Activated naive CD4-positive, alpha-beta T cell treated with anti-CD3 and anti-CD28 coated beads, Interleukin-2, amount 10 ng/mL, durations not matched to agents 7 days and 5 days (primary cell): ENCODE measurements around the gene PRPSAP1.

Experiments
- CTCF ChIA-PET: fragments of 350-600 bp; sonication (Branson Sonifier 250); formaldehyde crosslinking; loops from one replicate; lab custom pipeline; 2021; ENCODE audit warnings: antibody characterized with exemption; lab: Charles Lee
- DNase-seq: peaks from one replicate; pipeline ENCODE4 v3.0.0-alpha.2; 2020
- H3K27ac Mint-ChIP-seq: one replicate; pipeline ENCODE4 v1.8.0; 2021; ENCODE audit warnings: mild to moderate bottlenecking, moderate library complexity, mixed read lengths
- H3K27me3 Mint-ChIP-seq: one replicate; pipeline ENCODE4 v1.8.0; 2021; ENCODE audit warnings: mild to moderate bottlenecking, mixed read lengths
- H3K36me3 Mint-ChIP-seq: one replicate; pipeline ENCODE4 v1.8.0; 2021; ENCODE audit warnings: mixed read lengths
- H3K4me1 Mint-ChIP-seq: one replicate; pipeline ENCODE4 v1.8.0; 2021; ENCODE audit warnings: mixed read lengths
- H3K4me3 Mint-ChIP-seq: one replicate; pipeline ENCODE4 v1.8.0; 2021; ENCODE audit warnings: mild to moderate bottlenecking, moderate library complexity, mixed read lengths
- H3K9me3 Mint-ChIP-seq: one replicate; pipeline ENCODE4 v1.8.0; 2021; ENCODE audit warnings: mixed read lengths

PRPSAP1 gene

DNA sequence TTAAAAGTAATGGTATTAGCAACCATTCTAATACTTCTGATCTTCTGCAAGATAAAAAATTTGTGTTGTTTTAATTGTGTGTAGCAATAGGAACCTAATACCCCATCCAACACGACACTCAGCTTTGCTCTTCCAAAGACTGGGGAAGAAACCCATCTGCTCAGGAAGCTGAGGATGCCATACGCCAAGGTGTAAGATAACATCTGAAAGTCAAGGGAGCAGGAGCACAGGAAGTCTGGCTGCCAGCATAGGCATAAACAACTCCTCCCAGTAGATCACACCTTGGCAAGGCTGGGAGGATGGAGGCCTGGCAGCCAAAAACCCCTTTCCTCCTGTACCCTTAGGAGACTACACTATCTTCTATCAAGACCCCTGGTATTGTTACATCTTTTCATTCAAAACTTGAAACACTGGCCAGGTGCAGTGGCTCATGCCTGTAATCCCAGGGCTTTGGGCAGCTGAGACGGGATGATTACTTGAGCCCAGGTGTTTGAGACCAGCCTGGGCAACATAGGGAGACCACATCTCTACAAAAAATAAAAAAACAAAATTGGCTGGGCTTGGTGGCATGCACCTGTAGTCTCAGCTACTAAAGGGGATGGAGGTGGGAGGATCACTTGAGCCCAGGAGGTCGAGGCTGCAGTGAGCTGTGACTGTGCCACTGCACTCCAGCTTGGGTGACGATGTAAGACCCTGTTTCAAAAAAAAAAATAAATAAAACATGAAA is 25.0 kb upstream of the PRPSAP1 start:
- Mint-ChIP-seq H3K4me3 (no peak overlapping the region), H3K9me3 (no peaks in the 10 kb centered on the region), H3K27me3 (peaks cover 63% of the 10 kb centered on the region), H3K36me3 (no peaks in the 10 kb centered on the region), H3K27ac (no peak overlapping the region), H3K4me1 (peaks cover 13% of the 10 kb centered on the region)
- no peak for DNase-seq
- CTCF ChIA-PET, result no interaction called here

DNA sequence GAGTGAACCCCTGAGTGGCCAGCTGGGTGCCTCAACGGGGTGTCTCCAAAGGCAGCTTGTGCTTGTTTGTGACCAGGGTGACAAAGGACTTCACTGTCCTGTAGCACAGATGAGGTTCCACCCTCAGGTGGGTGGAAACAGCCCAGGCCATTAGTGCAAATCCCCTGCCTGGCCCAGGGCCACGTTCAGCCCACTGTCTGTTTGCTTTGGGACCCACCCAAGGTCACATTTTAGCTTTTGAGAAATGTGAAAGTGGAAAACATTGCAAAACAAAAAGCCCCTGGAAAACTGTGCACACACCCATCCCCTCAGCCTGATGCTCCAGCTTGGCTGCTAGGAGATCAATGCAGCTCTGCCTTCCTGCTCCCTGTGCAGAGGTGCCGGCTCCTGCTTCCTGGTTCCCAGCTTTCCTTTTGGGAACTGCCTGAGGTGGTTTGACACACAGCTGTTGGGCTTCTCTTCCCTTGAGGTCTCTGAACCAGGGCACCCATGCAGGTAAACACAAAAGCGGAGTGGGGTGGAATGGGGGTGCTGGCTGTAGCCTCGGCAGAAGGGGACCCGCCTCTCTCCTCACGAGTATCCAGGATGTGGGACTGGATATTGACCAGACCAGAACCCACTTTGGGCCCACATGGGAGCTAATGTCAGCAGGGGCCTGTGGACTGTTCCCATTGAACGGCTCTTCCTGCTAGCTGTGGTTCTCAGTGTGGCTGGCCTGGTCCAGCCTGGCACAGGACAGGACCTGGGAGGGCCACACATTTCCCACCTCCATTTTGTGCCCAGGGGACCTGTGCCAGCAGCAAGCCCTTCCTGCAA is 22.8 kb upstream of the PRPSAP1 start:
- Mint-ChIP-seq H3K4me3 (no peak overlapping the region), H3K4me1 (peaks cover 6% of the 10 kb centered on the region), H3K27ac (no peak overlapping the region), H3K36me3 (no peaks in the 10 kb centered on the region), H3K27me3 (peaks cover 46% of the 10 kb centered on the region), H3K9me3 (no peaks in the 10 kb centered on the region)
- CTCF ChIA-PET, result interaction anchor here (1.0 to 2.5 kb wide), 2 partner anchors 8 to 21 kb away, joined by 4 to 7 read pairs; partner anchors contain the start of gene SPHK1
- no peak for DNase-seq

DNA sequence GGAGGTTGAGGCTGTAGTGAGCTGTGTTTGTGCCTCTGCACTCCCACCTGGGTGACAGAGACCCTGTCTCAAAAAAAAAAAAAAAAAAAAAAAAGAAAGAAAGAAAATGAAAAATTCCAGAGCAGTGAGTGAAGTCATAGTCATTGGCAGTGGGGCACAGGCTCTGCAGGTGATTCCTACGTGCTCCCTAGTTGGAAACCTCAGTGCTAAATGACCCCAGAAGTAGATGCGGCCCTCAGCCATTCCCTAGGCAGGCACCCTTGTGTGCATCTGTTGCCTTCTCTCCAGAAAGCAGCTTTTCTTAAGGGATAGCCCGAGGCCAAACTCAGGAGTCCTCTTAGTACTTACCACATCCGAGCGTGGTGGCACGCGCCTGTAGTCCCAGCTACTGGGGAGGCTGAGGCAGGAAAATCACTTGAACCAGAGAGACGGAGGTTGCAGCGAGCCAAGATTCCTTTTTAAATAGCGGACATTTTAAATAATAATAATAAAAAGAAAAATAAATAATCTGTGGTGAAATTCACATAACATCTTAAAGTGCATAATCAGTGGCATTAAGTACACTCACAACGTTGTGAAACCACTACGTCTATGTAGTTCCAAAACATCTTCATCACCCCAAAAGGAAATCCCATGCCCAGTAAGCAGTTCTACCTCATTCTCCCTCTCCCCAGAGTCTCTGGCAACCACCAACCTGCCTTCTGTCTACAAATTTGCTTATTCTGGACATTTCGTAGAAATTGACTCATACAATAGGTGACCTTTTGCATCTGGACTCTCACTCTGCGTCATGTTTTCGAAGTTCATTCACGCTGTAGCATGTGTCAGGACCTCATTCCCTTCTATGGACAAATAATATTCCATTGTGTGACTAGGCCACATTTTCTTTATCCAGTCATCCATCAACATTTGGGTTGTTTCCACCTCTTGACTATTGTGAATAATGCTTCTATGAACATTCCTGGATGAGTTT is 18.2 kb upstream of the PRPSAP1 start:
- Mint-ChIP-seq H3K27ac (no peak overlapping the region), H3K27me3 (peaks cover 36% of the 10 kb centered on the region), H3K9me3 (no peaks in the 10 kb centered on the region), H3K4me3 (no peak overlapping the region), H3K4me1 (no peaks in the 10 kb centered on the region), H3K36me3 (no peaks in the 10 kb centered on the region)
- CTCF ChIA-PET, result interaction anchor here (0.6 to 3.5 kb wide), 3 partner anchors 19 to 92 kb away, joined by 3 to 20 read pairs (median 5); no protein-coding TSS in a partner anchor
- no peak for DNase-seq

DNA sequence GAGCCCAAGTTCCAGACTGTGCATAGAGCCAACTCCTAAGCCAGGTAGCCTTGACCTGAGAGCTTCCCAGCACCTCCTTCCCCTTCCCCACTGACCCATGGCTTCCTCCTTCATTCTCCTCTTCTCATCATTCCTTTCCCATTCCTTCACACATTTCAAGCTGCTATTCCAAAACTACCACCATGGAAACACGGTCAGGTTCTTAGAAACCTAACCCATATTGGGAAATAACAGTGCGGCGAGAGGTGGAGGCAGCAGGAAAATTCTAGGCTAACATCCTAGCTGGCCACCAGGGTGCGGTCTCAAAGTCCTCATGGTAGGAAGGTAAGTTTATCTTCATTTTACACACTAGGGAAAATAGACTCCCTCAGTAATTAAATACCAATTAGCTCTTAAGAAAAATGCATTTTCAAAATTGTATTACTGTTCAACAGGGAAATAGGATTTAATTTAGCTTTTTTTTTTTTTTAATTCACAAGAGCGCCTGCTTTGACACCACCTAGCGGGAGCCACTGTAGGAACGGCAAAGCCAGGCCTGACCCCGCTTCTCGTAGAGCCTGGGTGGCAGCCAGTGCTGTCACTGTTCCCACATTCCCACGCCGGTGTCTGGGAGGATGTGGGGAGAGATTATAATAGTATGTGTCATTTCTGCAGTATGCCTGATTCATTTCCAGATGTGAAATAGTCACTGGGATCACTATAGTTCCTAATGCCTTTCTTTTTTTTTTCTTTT is 16.7 kb upstream of the PRPSAP1 start:
- H3K4me3 Mint-ChIP-seq, result no peak overlapping the region
- H3K9me3 Mint-ChIP-seq, result no peaks in the 10 kb centered on the region
- H3K27me3 Mint-ChIP-seq, result peaks cover 35% of the 10 kb centered on the region
- CTCF ChIA-PET, result interaction anchor here (0.9 to 3.5 kb wide), 6 partner anchors 11 to 66 kb away, joined by 3 to 20 read pairs (median 4); partner anchors contain the start of gene SPHK1
- no peak overlapping the region for H3K27ac Mint-ChIP-seq
- DNase-seq, result no peak
- no peaks in the 10 kb centered on the region for H3K36me3 Mint-ChIP-seq
- H3K4me1 Mint-ChIP-seq, result no peaks in the 10 kb centered on the region

DNA sequence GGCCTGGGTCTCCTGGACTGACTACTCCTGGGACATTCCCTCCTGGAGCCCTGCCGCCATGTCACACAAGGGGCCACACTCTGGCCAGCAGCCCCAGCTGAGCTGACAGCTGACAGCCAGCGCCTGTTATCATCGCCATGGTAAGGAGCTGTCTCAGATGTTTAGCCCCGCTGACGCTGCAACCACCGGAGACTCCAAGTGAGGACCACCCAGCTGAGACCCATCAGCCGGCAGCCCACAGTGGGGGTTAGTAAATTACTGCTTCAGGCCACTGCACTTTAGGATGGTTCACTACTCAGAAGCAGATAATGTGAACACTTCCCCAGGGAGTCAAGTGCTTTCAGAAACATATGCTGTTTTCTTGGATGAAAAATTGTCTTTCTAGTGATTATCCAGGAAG is 16.1 kb upstream of the PRPSAP1 start:
- Mint-ChIP-seq H3K27me3 (peaks cover 39% of the 10 kb centered on the region), H3K4me1 (no peaks in the 10 kb centered on the region), H3K9me3 (no peaks in the 10 kb centered on the region), H3K36me3 (no peaks in the 10 kb centered on the region), H3K4me3 (no peak overlapping the region), H3K27ac (no peak overlapping the region)
- DNase-seq, result no peak
- CTCF ChIA-PET, result interaction anchor here (0.9 to 3.5 kb wide), 6 partner anchors 11 to 65 kb away, joined by 3 to 20 read pairs (median 4); partner anchors contain the start of gene SPHK1

DNA sequence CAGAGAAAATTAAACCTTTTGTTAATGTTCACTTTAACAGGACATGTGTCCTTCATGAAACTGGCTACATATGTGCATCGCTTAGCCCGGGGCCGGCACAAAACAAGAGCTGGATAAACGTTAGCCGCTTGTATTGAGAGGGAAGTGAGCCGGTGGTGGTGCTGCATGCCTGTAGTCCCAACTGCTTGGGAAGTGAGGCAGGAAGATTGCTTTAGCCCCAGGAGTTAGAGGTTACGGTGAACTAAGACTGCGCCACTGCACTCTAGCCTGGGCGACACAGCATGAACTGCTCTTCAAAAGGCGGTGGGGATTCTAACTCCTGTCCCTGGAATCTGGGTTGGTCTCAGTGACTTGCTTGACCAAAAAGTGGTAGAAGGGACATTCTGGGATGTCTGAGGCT is 15.7 kb upstream of the PRPSAP1 start:
- Mint-ChIP-seq H3K4me1 (no peaks in the 10 kb centered on the region), H3K27ac (no peak overlapping the region), H3K4me3 (no peak overlapping the region), H3K9me3 (no peaks in the 10 kb centered on the region), H3K27me3 (peaks cover 38% of the 10 kb centered on the region), H3K36me3 (no peaks in the 10 kb centered on the region)
- CTCF ChIA-PET, result interaction anchor here (1.1 to 3.5 kb wide), 3 partner anchors 12 to 28 kb away, joined by 3 to 20 read pairs (median 4); no protein-coding TSS in a partner anchor
- DNase-seq, result no peak

DNA sequence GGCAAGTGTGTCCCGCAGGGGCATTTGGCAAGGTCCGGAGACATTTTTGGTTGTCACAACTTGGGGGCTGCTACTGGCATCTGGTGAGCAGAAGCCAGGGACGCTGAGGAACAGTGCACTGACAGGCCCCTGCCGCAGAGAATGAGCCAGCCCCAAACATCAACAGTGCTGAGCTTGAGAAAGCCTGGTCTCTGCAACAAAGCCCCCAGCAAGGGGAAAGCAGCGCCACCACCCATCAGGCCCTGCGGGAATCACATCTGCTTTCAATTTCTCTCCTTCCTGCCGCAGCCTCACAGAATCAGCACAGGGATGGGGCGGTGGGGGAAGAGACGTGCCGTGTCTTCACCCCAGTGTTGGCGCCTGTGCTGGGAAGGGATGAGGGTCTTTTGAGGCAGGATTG is 14.8 kb upstream of the PRPSAP1 start:
- Mint-ChIP-seq H3K27me3 (peaks cover 31% of the 10 kb centered on the region), H3K4me1 (no peaks in the 10 kb centered on the region), H3K36me3 (no peaks in the 10 kb centered on the region), H3K27ac (no peak overlapping the region), H3K4me3 (no peak overlapping the region), H3K9me3 (no peaks in the 10 kb centered on the region)
- CTCF ChIA-PET, result interaction anchor here (1.1 to 3.5 kb wide), 2 partner anchors 17 to 29 kb away, joined by 3 to 20 read pairs; no protein-coding TSS in a partner anchor
- no peak for DNase-seq

DNA sequence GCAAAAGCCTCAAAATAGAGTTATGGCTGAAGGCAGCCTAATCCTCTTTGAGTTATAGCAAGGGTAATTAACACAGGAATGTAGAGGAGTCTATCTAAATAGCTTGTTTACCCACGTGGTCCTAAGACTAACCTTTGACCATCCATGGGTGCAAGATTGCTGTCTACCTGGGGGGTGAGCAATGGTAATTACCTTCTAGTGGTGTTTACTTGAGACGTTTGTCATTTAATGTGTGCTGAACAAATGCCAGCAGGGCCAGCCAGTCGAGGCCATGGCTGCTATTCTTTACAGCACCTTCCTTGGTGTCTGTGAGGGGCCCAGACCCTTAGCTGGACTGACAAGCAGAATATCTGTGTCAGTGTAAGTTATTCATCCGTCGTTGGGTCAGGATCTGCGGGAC is 13.9 kb upstream of the PRPSAP1 start:
- Mint-ChIP-seq H3K36me3 (no peaks in the 10 kb centered on the region), H3K4me1 (no peaks in the 10 kb centered on the region), H3K9me3 (no peaks in the 10 kb centered on the region), H3K4me3 (no peak overlapping the region), H3K27me3 (peaks cover 29% of the 10 kb centered on the region), H3K27ac (no peak overlapping the region)
- DNase-seq, result no peak
- CTCF ChIA-PET, result no interaction called here

DNA sequence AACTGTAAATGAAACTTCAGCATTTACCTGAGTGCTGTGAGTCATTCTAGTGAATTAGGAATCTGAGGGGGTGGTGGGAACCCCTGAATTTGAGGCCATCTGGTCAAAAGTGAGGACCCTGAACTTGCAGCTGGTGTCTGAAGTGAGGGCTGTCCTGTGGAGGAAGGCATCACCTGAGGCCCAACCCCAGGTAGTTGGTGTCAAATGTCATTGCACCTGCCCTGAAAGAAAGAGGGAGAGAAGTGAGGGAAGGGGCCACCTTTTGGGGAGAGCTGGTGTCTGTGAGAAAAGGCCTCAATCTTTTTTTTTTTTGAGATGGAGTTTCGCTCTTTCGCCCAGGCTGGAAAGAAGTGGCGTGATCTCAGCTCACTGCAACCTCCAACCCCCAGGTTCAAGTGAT is 12.5 kb upstream of the PRPSAP1 start:
- H3K4me1 Mint-ChIP-seq, result no peaks in the 10 kb centered on the region
- H3K9me3 Mint-ChIP-seq, result no peaks in the 10 kb centered on the region
- peaks cover 36% of the 10 kb centered on the region for H3K27me3 Mint-ChIP-seq
- DNase-seq, result no peak
- H3K4me3 Mint-ChIP-seq, result no peak overlapping the region
- no peaks in the 10 kb centered on the region for H3K36me3 Mint-ChIP-seq
- H3K27ac Mint-ChIP-seq, result no peak overlapping the region
- CTCF ChIA-PET, result interaction anchor here (1.0 to 1.9 kb wide), 3 partner anchors 19 to 48 kb away, joined by 3 to 9 read pairs (median 3); no protein-coding TSS in a partner anchor

DNA sequence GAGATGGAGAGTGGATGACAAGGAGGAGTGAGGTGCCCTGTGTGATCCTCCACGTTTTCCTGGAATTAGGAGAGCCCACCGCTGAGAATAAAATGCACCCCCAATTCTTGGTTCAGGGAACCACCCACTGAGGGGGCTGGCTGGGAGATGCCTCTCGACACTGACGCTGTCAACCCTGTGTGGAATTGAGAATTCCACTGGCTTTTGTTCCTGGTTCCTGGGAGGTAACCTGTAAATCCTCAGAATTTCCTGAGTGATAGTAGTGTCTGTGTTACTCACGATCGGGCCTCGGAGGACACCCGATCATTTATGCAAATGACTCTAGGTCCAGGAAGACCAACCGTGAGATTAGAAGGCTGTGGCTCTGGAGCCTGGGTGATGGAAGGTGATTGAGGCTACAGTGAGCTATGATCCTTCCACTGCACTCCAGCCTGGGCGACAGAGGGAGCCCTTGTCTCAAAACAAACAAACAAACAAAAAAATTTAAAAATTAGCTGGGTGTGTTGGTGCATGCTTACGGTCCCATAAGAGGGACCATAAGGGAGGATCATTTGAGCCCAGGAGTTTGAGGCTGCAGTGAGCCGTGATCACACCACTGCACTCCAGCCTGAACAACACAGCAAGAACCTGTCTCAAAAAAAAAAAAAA is 11.7 kb upstream of the PRPSAP1 start:
- no peak for DNase-seq
- Mint-ChIP-seq H3K27ac (no peak overlapping the region), H3K4me1 (no peaks in the 10 kb centered on the region), H3K9me3 (no peaks in the 10 kb centered on the region), H3K36me3 (no peaks in the 10 kb centered on the region), H3K27me3 (peaks cover 40% of the 10 kb centered on the region), H3K4me3 (no peak overlapping the region)
- CTCF ChIA-PET, result interaction anchor here (0.6 to 1.9 kb wide), 4 partner anchors 20 to 61 kb away, joined by 3 to 9 read pairs (median 3); no protein-coding TSS in a partner anchor

DNA sequence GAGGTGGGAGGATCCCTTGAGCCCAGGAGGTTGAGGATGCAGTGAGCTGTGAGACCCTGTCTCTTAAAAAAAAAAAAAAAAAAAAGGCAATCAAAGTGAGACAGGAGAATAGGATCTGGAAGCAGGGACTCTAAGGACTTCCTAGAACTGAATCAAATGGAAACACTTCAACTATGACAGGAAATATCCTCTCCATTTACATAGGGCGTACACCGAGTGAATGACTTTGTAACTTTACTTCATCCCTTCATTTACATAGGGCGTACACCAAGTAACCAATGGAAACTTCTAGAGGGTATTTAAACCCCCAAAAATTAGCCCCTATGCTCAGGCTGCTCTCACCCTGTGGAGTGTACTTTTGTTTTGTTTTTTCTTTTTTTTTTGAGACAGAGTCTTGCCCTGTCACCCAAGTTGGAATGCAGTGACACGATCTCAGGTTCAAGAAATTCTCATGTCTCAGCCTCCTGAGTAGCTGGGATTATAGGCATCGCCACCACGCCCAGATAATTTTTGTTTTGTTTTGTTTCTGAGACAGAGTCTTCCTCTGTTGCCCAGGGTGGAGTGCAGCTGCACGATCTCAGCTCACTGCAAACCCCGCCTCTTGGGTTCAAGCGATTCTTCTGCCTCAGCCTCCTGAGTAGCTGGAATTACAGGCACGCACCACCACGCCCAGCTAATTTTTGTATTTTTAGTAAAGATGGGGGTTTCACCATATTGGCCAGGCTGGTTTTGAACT is 9.6 kb upstream of the PRPSAP1 start:
- Mint-ChIP-seq H3K27ac (no peak overlapping the region), H3K9me3 (no peaks in the 10 kb centered on the region), H3K27me3 (peaks cover 49% of the 10 kb centered on the region), H3K4me1 (no peaks in the 10 kb centered on the region), H3K4me3 (no peak overlapping the region), H3K36me3 (no peaks in the 10 kb centered on the region)
- CTCF ChIA-PET, result interaction anchor here (0.6 to 1.0 kb wide), 2 partner anchors 45 to 763 kb away, joined by 3 read pairs; no protein-coding TSS in a partner anchor
- DNase-seq, result no peak

DNA sequence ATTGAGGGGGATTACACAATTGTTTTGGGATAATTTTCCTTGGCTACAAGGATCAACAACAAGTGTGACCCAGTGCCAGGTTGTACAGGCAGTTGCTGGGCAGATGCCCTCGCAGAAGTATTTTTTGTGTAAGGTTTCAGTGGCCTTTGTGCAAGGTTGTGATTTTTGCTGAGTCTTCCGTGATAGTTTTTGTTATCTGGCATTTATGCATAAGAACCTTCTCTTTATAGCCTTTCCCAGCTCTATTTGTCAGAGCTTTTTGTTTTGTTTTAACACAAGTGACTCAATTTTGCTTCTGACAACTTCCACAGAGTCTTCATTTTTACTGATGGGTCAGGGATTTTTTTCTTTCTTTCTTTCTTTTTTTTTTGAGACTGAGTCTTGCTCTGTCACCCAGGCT is 6.7 kb upstream of the PRPSAP1 start:
- Mint-ChIP-seq H3K4me3 (no peak overlapping the region), H3K27ac (no peak overlapping the region), H3K27me3 (peaks cover 48% of the 10 kb centered on the region), H3K9me3 (no peaks in the 10 kb centered on the region), H3K4me1 (peaks cover 5% of the 10 kb centered on the region), H3K36me3 (no peaks in the 10 kb centered on the region)
- CTCF ChIA-PET, result interaction anchor here (0.8 kb wide), 1 partner anchor 37 kb away, joined by 3 read pairs; no protein-coding TSS in a partner anchor
- DNase-seq, result no peak
